GM21717 (cell line): ENCODE results near the gene ELFN1.

Source experiments
- ATAC-seq: cut with Tn5 transposase; IDR thresholded peaks from one replicate; pipeline ENCODE4 v1.9.1; 2021; ENCODE audit warnings: mild to moderate bottlenecking, moderate library complexity; ENCODE audit not compliant: unreplicated experiment

ELFN1 gene

GRCh38 chr7:1663223-1663622 lies 6.9 kb upstream of the ELFN1 start:
- ATAC-seq = no peak

GRCh38 chr7:1663857-1664651 lies 6.0 kb upstream of the ELFN1 start:
- no peak for ATAC-seq

GRCh38 chr7:1664711-1665548 lies 5.1 kb upstream of the ELFN1 start:
- ATAC-seq = no peak

GRCh38 chr7:1665549-1666316 lies 4.3 kb upstream of the ELFN1 start:
- ATAC-seq = no peak

GRCh38 chr7:1666317-1666822 lies 3.7 kb upstream of the ELFN1 start:
- ATAC-seq = no peak

GRCh38 chr7:1666823-1667565 lies 3.1 kb upstream of the ELFN1 start:
- no peak for ATAC-seq

- ATAC-seq = no peak
Observed at GRCh38 chr7:1667566-1668395, 2.3 kb upstream of the ELFN1 start.

GRCh38 chr7:1668396-1669063 lies 1.5 kb upstream of the ELFN1 start:
- ATAC-seq = no peak

GRCh38 chr7:1669064-1669951 lies 769 bp upstream of the ELFN1 start:
- no peak for ATAC-seq

- ATAC-seq = no peak
Observed at GRCh38 chr7:1670894-1671593, 967 bp downstream of the ELFN1 start.

- ATAC-seq = no peak
Observed at GRCh38 chr7:1671594-1672451, 1.7 kb downstream of the ELFN1 start.

GRCh38 chr7:1672851-1673486 lies 2.9 kb downstream of the ELFN1 start:
- ATAC-seq = no peak

- no peak for ATAC-seq
Observed at GRCh38 chr7:1673581-1674118, 3.6 kb downstream of the ELFN1 start.

- ATAC-seq = no peak
Observed at GRCh38 chr7:1674161-1675035, 4.3 kb downstream of the ELFN1 start.
